HepG2 (cell line): Measurements from ENCODE around the gene VAMP8. TPM values are rescaled to one million over a fixed set of nuclear protein-coding genes. Genes with fewer than 3 reads are reported as not detected.
A peak's percentile ranks its signal among the peaks of the same experiment; 100 is the strongest.

Experiments used
- ATAC-seq: fragments of 200-7000 bp; cut with Tn5 transposase; 3 replicates; pipeline ENCODE4 v1.9.1; 2020; ENCODE audit warnings: mild to moderate bottlenecking, moderate library complexity
- BruUV-seq: library from RNA; stranded (reverse); fragments of 400-500 nt; replicated peaks from 2 replicates; lab custom pipeline; 2021; lab: Mats Ljungman, UMichigan
- CTCF ChIA-PET: fragments of 300-600 bp; formaldehyde crosslinking; extraction: SDS; loops from one replicate; lab custom pipeline; 2021; ENCODE audit warnings: low total read pairs, inconsistent platforms, low intra/inter-chr PET ratio; lab: Yijun Ruan, JAX
- POLR2A ChIA-PET: fragments of 350-600 bp; sonication (Branson Sonifier 250); formaldehyde crosslinking; loops from one replicate; lab custom pipeline; 2020; ENCODE audit warnings: antibody characterized with exemption, inconsistent platforms; lab: Yijun Ruan, JAX
- DNase-seq: peaks from one replicate; pipeline ENCODE4 v3.0.0-alpha.2; 2015; ENCODE audit warnings: low spot score
- FAIRE-seq: peaks from 3 replicates; lab custom pipeline; 2011; peaks lifted over from hg19 to GRCh38; lab: Jason Lieb, UNC
- H2AFZ ChIP-seq: one replicate; pipeline ENCODE4 v1.6.1; 2011; ENCODE audit warnings: low read length, inconsistent platforms
- H3K27ac ChIP-seq: fragments of 300-600 bp; 3 replicates; pipeline ENCODE4 v1.8.0; 2011; ENCODE audit warnings: mixed run types, mild to moderate bottlenecking, mixed read lengths, low read length, inconsistent platforms; ENCODE audit not compliant: insufficient read depth; ENCODE audit errors: extremely low read length
- H3K27me3 ChIP-seq, 2 experiments: fragments of 200-600 bp in 1 of 2; 2 replicates in 1 of 2; 3 replicates in 1 of 2; pipeline versions ENCODE4 v1.6.0 to v1.8.0; 2011; ENCODE audit warnings: low read length in 2 of 2, mild to moderate bottlenecking in 2 of 2, moderate library complexity in 2 of 2, inconsistent platforms in 1 of 2; ENCODE audit not compliant: insufficient read depth in 2 of 2, control insufficient read depth in 1 of 2
- H3K36me3 ChIP-seq, 2 experiments: fragments of 200-600 bp in 1 of 2; replicated peaks in 1 of 2; 2 replicates in 1 of 2; 3 replicates in 1 of 2; pipeline versions ENCODE4 v1.5.1 to v1.8.0; 2011; ENCODE audit warnings: low read length in 2 of 2, inconsistent platforms in 1 of 2; ENCODE audit not compliant: insufficient read depth in 2 of 2, control insufficient read depth in 1 of 2
- H3K4me1 ChIP-seq: 2 replicates; pipeline ENCODE4 v1.5.1; 2012; ENCODE audit warnings: low read length, inconsistent platforms; ENCODE audit not compliant: insufficient read depth
- H3K4me2 ChIP-seq: 2 replicates; pipeline ENCODE4 v1.6.0; 2011; ENCODE audit warnings: low read depth, low read length, inconsistent platforms
- H3K4me3 ChIP-seq, 3 experiments: fragments of 200-600 bp in 1 of 3; sonication (generic), shearing (Covaris generic) in 1 of 3; replicated peaks in 1 of 3; 2 replicates each; pipeline ENCODE4 v1.5.1; 2011 to 2016; ENCODE audit warnings: low read length in 3 of 3, inconsistent platforms in 2 of 3, low read depth in 2 of 3, mild to moderate bottlenecking in 2 of 3, control low read depth in 1 of 3, mixed read lengths in 1 of 3; ENCODE audit not compliant: insufficient read depth in 1 of 3
- H3K79me2 ChIP-seq: one replicate; pipeline ENCODE4 v1.6.1; 2011; ENCODE audit warnings: low read length, inconsistent platforms; ENCODE audit not compliant: insufficient read depth
- H3K9ac ChIP-seq: 2 replicates; pipeline ENCODE4 v1.6.0; 2011; ENCODE audit warnings: mild to moderate bottlenecking, low read depth, low read length, inconsistent platforms; ENCODE audit not compliant: insufficient read depth
- H3K9me3 ChIP-seq: 2 replicates; pipeline ENCODE4 v1.5.1; 2012; ENCODE audit warnings: mild to moderate bottlenecking, low read length
- H4K20me1 ChIP-seq: 2 replicates; pipeline ENCODE4 v1.6.0; 2011; ENCODE audit warnings: inconsistent platforms, mild to moderate bottlenecking, low read length, moderate library complexity; ENCODE audit not compliant: insufficient read depth
- HBP1 ChIP-seq: IDR thresholded peaks from 2 replicates; pipeline ENCODE4 v1.6.1; 2016; ENCODE audit warnings: low read depth, control low read depth
- HNF4G ChIP-seq, 2 experiments: sonication (generic) in 1 of 2; formaldehyde crosslinking in 1 of 2; IDR thresholded peaks; 2 replicates each; pipeline versions ENCODE4 v1.4.0 to v1.6.1; 2011 to 2020; ENCODE audit warnings: borderline replicate concordance in 2 of 2, low read depth in 2 of 2, mild to moderate bottlenecking in 2 of 2, low read length in 1 of 2, missing genetic modification reagents in 1 of 2, moderate library complexity in 1 of 2
- IRX3 ChIP-seq: sonication (generic); formaldehyde crosslinking; IDR thresholded peaks from 2 replicates; pipeline ENCODE4 v1.8.1; 2023; ENCODE audit warnings: mild to moderate bottlenecking, low read depth, missing genetic modification reagents, borderline replicate concordance
- KDM3A ChIP-seq: IDR thresholded peaks from 2 replicates; pipeline ENCODE4 v1.6.1; 2018; ENCODE audit warnings: low read depth, missing compliant biosample characterization
- MAFK ChIP-seq, 2 experiments: IDR thresholded peaks in 1 of 2; conservative IDR thresholded peaks in 1 of 2; 2 replicates each; pipeline ENCODE4 v1.6.1; 2011; ENCODE audit warnings: improper control_type of control experiment in 2 of 2, low read length in 2 of 2
- MXD4 ChIP-seq: IDR thresholded peaks from 2 replicates; pipeline ENCODE4 v1.6.1; 2016; ENCODE audit warnings: mild to moderate bottlenecking, missing biosample characterization, missing genetic modification reagents
- NFATC3 ChIP-seq: sonication (generic); formaldehyde crosslinking; IDR thresholded peaks from 2 replicates; pipeline ENCODE4 v1.5.1; 2020; ENCODE audit warnings: mild to moderate bottlenecking, missing genetic modification reagents
- RARA ChIP-seq: IDR thresholded peaks from 2 replicates; pipeline ENCODE4 v1.6.1; 2016; ENCODE audit warnings: missing genetic modification reagents, missing compliant biosample characterization
- WGBS: methylation state at CpG from one replicate; pipeline ENCODE4 v1.1.6; 2017; ENCODE audit warnings: low lambda C conversion rate; 5-methylcytosine and 5-hydroxymethylcytosine counted together
- in situ Hi-C: cut with HindIII; loops from 2 replicates; pipeline ENCODE4 v1.10.0; 2017; ENCODE audit warnings: low pct_unique_long_range_greater_than_20kb; ENCODE audit not compliant: extremely low pct_ligation_motif_present
- intact Hi-C: fragments of 100-400 bp; cut with micrococcal nuclease; formaldehyde crosslinking; loops from one replicate; pipeline ENCODE4 v1.10.0; 2022; ENCODE audit not compliant: unreplicated experiment
- polyA plus RNA-seq, 8 experiments: library from polyadenylated mRNA; depleted of rRNA in 3 of 8; stranded (reverse) in 7 of 8; unstranded in 1 of 8; fragments of >200 nt; fragmentation: Illumina TruSeq in 4 of 8; extraction: Trizol in 4 of 8; gene quantifications; 2 replicates each; pipeline versions ENCODE4 v1.2.1 to v1.2.3, GENCODE V29; 2011 to 2016; ENCODE audit warnings: low read depth in 4 of 8, missing spikeins in 1 of 8, mixed read lengths in 1 of 8; ENCODE audit not compliant: insufficient read depth in 1 of 8
- total RNA-seq, 5 experiments: library from RNA; depleted of rRNA; stranded (reverse); fragments of >200 nt; fragmentation: Illumina TruSeq; extraction: Trizol; gene quantifications; 2 replicates each; pipeline ENCODE4 v1.2.3, GENCODE V29; 2016; ENCODE audit warnings: low read depth in 1 of 5
- TF ChIP-seq, protein P1 (sequence below): sonication (generic); formaldehyde crosslinking; IDR thresholded peaks from 2 replicates; pipeline ENCODE4 v1.4.0; 2020; ENCODE audit warnings: mild to moderate bottlenecking, missing genetic modification reagents

Gene VAMP8
- total and polyA plus RNA-seq, 2 of the 13 experiments (the other 11 are each of a cell fraction or from before 2014, with no cell fraction given), result 83.3 to 157 TPM

- WGBS, result 89% methylated on average over 9 of the region's 9 CpGs
- H3K4me2 ChIP-seq, result no peak overlapping the region
- intact Hi-C loops, result loop anchor here (1.0 to 5.0 kb wide), 5 partner anchors 132 to 252 kb away; partner anchors contain the start of genes ELMOD3, RETSAT and TGOLN2
- peaks cover 5% of the 10 kb centered on the region for H3K79me2 ChIP-seq
- ATAC-seq (peak; percentile 57), DNase-seq (peak; percentile 83), FAIRE-seq (peak; percentile 98)
- ChIA-PET POLR2A (interaction anchor here (0.6 to 20.8 kb wide), 19 partner anchors 9 to 224 kb away, joined by 3 to 645 read pairs (median 4); partner anchors contain the start of genes C2orf68, ELMOD3, GGCX and MAT2A), CTCF (interaction anchor here (1.3 to 4.8 kb wide), 3 partner anchors 13 to 161 kb away, joined by 5 to 45 read pairs (median 41); partner anchors contain the start of gene MAT2A)
- H2AFZ ChIP-seq, result no peak overlapping the region
- peaks cover 4% of the 10 kb centered on the region for H3K4me1 ChIP-seq
- BruUV-seq, result no TSS peak
- no peak overlapping the region for H3K27ac ChIP-seq
- H3K27me3 ChIP-seq, result no peaks in the 10 kb centered on the region
- H3K4me3 ChIP-seq, result no peak overlapping the region
- peaks cover 8% of the 10 kb centered on the region for H4K20me1 ChIP-seq
- no peak overlapping the region for H3K9ac ChIP-seq
- H3K36me3 ChIP-seq, result peaks cover 49 to 76% of the 10 kb centered on the region in 2 experiments
- in situ Hi-C loops, result loop anchor here (5.0 kb wide), 2 partner anchors 130 to 160 kb away; no protein-coding TSS in a partner anchor
- no peaks in the 10 kb centered on the region for H3K9me3 ChIP-seq
- TF ChIP-seq MAFK (conservative IDR thresholded peaks at IDR 0.05 in 1 of 2, IDR thresholded peaks at IDR 0.05 in 1 of 2; ENCODE audit: low read length in 2 of 2) (peak; percentile 72 to 74), IRX3 (peak; percentile 32; the same call in 1 of the 2 replicates), RARA (CRISPR knock-in tag) (0 out of 2 replicates have a peak, but pooled peaks have one; percentile 10), HBP1 (0 out of 2 replicates have a peak, but pooled peaks have one; percentile 51), KDM3A (CRISPR knock-in tag) (peak; percentile 79; the same call in 1 of the 2 replicates), NFATC3 (CRISPR knock-in tag) (no peak), MXD4 (CRISPR knock-in tag) (peak; percentile 30; the same call in 1 of the 2 replicates), HNF4G (IDR thresholded peaks at IDR 0.05; ENCODE audit: borderline replicate concordance, low read depth, low read length) (no peak), HNF4G (CRISPR knock-in tag; IDR thresholded peaks at IDR 0.05; ENCODE audit: borderline replicate concordance, low read depth) (0 out of 2 replicates have a peak, but pooled peaks have one; percentile 11)
- TF ChIP-seq, protein P1, sequence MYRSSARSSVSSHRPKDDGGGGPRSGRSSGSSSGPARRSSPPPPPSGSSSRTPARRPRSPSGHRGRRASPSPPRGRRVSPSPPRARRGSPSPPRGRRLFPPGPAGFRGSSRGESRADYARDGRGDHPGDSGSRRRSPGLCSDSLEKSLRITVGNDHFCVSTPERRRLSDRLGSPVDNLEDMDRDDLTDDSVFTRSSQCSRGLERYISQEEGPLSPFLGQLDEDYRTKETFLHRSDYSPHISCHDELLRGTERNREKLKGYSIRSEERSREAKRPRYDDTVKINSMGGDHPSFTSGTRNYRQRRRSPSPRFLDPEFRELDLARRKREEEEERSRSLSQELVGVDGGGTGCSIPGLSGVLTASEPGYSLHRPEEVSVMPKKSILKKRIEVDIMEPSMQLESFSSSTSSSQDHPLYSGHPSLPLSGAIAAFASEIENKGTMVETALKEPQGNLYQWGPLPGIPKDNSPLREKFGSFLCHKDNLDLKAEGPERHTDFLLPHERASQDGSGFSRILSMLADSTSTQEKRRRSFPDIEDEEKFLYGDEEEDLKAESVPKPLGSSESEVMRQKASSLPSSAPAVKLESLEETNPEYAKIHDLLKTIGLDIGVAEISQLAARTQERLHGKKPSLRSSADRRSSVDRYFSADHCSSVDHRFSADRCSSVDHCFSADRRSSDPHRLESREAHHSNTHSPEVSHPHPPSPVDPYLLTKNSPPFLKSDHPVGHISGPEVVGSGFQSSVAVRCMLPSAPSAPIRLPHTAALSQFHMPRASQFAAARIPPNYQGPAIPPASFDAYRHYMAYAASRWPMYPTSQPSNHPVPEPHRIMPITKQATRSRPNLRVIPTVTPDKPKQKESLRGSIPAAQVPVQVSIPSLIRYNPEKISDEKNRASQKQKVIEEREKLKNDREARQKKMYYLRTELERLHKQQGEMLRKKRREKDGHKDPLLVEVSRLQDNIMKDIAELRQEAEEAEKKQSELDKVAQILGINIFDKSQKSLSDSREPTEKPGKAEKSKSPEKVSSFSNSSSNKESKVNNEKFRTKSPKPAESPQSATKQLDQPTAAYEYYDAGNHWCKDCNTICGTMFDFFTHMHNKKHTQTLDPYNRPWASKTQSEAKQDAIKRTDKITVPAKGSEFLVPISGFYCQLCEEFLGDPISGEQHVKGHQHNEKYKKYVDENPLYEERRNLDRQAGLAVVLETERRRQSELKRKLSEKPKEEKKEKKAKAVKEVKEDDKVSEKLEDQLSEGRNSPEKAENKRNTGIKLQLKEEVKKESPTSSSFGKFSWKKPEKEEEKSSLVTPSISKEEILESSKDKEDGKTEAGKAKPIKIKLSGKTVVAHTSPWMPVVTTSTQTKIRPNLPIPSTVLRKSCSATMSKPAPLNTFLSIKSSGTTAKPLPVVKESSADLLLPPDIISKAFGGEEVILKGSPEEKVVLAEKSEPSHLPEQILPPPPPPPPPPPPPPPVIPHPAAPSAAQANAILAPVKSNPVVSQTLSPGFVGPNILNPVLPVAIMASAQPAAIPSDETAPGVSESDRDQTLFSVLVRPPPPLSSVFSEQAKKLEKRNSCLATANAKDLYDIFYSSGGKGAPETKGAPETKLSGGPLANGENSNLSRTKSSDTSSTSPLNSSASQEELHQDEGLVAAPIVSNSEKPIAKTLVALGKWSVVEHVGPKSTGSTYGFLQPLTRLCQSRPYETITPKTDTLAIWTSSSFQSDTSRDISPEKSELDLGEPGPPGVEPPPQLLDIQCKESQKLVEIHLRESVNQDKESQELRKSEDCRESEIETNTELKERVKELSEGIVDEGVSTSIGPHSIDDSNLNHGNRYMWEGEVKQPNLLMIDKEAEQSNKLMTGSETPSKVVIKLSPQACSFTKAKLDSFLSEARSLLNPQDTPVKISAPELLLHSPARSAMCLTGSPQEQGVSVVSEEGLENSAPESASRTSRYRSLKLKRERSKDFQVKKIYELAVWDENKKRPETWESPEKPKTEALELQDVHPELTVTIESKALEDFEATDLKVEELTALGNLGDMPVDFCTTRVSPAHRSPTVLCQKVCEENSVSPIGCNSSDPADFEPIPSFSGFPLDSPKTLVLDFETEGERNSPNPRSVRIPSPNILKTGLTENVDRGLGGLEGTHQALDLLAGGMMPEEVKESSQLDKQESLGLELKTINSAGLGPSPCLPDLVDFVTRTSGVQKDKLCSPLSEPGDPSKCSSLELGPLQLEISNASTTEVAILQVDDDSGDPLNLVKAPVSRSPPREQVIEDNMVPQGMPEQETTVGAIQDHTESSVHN (CRISPR knock-in tag), result no peak
Measured at GRCh38 chr2:85551698-85552678, 25.4 kb upstream of the VAMP8 start.
